HepG2 (cell line): ENCODE data around the gene INAFM1. TPM values are rescaled to one million over a fixed set of nuclear protein-coding genes. Genes with fewer than 3 reads are reported as not detected.
A peak's percentile ranks its signal among the peaks of the same experiment; 100 is the strongest.

ENCODE experiments used
- ARNT2 ChIP-seq: sonication (generic); formaldehyde crosslinking; IDR thresholded peaks from 2 replicates; pipeline ENCODE4 v1.8.0; 2022; ENCODE audit warnings: mild to moderate bottlenecking, low read depth, missing genetic modification reagents, moderate library complexity
- BCLAF1 ChIP-seq: fragments of 450-650 bp; IDR thresholded peaks from 2 replicates; pipeline ENCODE4 v1.6.1; 2017; ENCODE audit warnings: mild to moderate bottlenecking
- HINFP ChIP-seq: sonication (generic); formaldehyde crosslinking; IDR thresholded peaks from 2 replicates; pipeline ENCODE4 v1.4.0; 2020; ENCODE audit warnings: low read depth, mild to moderate bottlenecking, missing genetic modification reagents
- HNF4A ChIP-seq: sonication (generic); formaldehyde crosslinking; IDR thresholded peaks from 2 replicates; pipeline ENCODE4 v1.4.0; 2020; ENCODE audit warnings: missing genetic modification reagents
- ISX ChIP-seq: sonication (generic); formaldehyde crosslinking; conservative IDR thresholded peaks from 2 replicates; pipeline ENCODE4 v1.5.0; 2020; ENCODE audit warnings: missing genetic modification reagents
- MEIS1 ChIP-seq: sonication (generic); formaldehyde crosslinking; IDR thresholded peaks from 2 replicates; pipeline ENCODE4 v1.9.0; 2021; ENCODE audit warnings: mild to moderate bottlenecking, missing genetic modification reagents, moderate library complexity, borderline replicate concordance
- RBM39 ChIP-seq: fragments of 200-400 bp; formaldehyde crosslinking; IDR thresholded peaks from one replicate; pipeline ENCODE4 v1.6.1; 2018; ENCODE audit warnings: antibody characterized with exemption, mild to moderate bottlenecking, low read depth, low read length; ENCODE audit not compliant: poor library complexity, severe bottlenecking
- SMAD9 ChIP-seq: sonication (generic); formaldehyde crosslinking; IDR thresholded peaks from 2 replicates; pipeline ENCODE4 v1.5.1; 2020; ENCODE audit warnings: mild to moderate bottlenecking, missing genetic modification reagents
- SNAPC5 ChIP-seq: sonication (generic); formaldehyde crosslinking; IDR thresholded peaks from 2 replicates; pipeline ENCODE4 v1.8.1; 2023; ENCODE audit warnings: mild to moderate bottlenecking, missing genetic modification reagents, borderline replicate concordance
- SOX5 ChIP-seq: IDR thresholded peaks from 2 replicates; pipeline ENCODE4 v1.6.1; 2016; ENCODE audit warnings: borderline replicate concordance
- ZFP37 ChIP-seq: sonication (generic); formaldehyde crosslinking; IDR thresholded peaks from 2 replicates; pipeline ENCODE4 v1.4.0; 2020; ENCODE audit warnings: missing genetic modification reagents, borderline replicate concordance
- ZNF20 ChIP-seq: sonication (generic); formaldehyde crosslinking; IDR thresholded peaks from 2 replicates; pipeline ENCODE4 v1.4.0; 2020; ENCODE audit warnings: mild to moderate bottlenecking, moderate library complexity, missing genetic modification reagents
- ZNF337 ChIP-seq: sonication (generic); formaldehyde crosslinking; IDR thresholded peaks from 2 replicates; pipeline ENCODE4 v1.5.1; 2020; ENCODE audit warnings: missing genetic modification reagents, low read depth, mild to moderate bottlenecking, borderline replicate concordance
- ZNF616 ChIP-seq: sonication (generic); formaldehyde crosslinking; IDR thresholded peaks from 2 replicates; pipeline ENCODE4 v1.5.0; 2020; ENCODE audit warnings: low read depth, mild to moderate bottlenecking, missing genetic modification reagents
- ZNF703 ChIP-seq: sonication (generic); formaldehyde crosslinking; IDR thresholded peaks from 2 replicates; pipeline ENCODE4 v1.5.1; 2020; ENCODE audit warnings: missing genetic modification reagents, mild to moderate bottlenecking, moderate library complexity, borderline replicate concordance
- ZNF773 ChIP-seq: sonication (generic); formaldehyde crosslinking; IDR thresholded peaks from 2 replicates; pipeline ENCODE4 v1.4.0; 2020; ENCODE audit warnings: missing genetic modification reagents, borderline replicate concordance
- polyA plus RNA-seq, 8 experiments: library from polyadenylated mRNA; depleted of rRNA in 3 of 8; stranded (reverse) in 7 of 8; unstranded in 1 of 8; fragments of >200 nt; fragmentation: Illumina TruSeq in 4 of 8; extraction: Trizol in 4 of 8; gene quantifications; 2 replicates each; pipeline versions ENCODE4 v1.2.1 to v1.2.3, GENCODE V29; 2011 to 2016; ENCODE audit warnings: low read depth in 4 of 8, missing spikeins in 1 of 8, mixed read lengths in 1 of 8; ENCODE audit not compliant: insufficient read depth in 1 of 8
- total RNA-seq, 5 experiments: library from RNA; depleted of rRNA; stranded (reverse); fragments of >200 nt; fragmentation: Illumina TruSeq; extraction: Trizol; gene quantifications; 2 replicates each; pipeline ENCODE4 v1.2.3, GENCODE V29; 2016; ENCODE audit warnings: low read depth in 1 of 5
- TF ChIP-seq, protein P1 (sequence below): sonication (generic); formaldehyde crosslinking; IDR thresholded peaks from 2 replicates; pipeline ENCODE4 v1.5.0; 2020; ENCODE audit warnings: mild to moderate bottlenecking, missing genetic modification reagents, borderline replicate concordance
- TF ChIP-seq, protein P2 (sequence below): sonication (generic); formaldehyde crosslinking; IDR thresholded peaks from 2 replicates; pipeline ENCODE4 v1.5.1; 2020; ENCODE audit warnings: missing genetic modification reagents, mild to moderate bottlenecking, borderline replicate concordance
- TF ChIP-seq, protein P3 (sequence below): sonication (generic); formaldehyde crosslinking; IDR thresholded peaks from 2 replicates; pipeline ENCODE4 v1.8.0; 2022; ENCODE audit warnings: missing genetic modification reagents, low read depth, mild to moderate bottlenecking, borderline replicate concordance

The INAFM1 gene
- total and polyA plus RNA-seq, 2 of the 13 experiments (the other 11 are each of a cell fraction or from before 2014, with no cell fraction given), result 0.88 to 1.9 TPM

GRCh38 chr19:47231215-47232054, 43.2 kb upstream of the INAFM1 start (continued):
- TF ChIP-seq BCLAF1 (no peak), ZNF337 (CRISPR knock-in tag) (no peak), HINFP (CRISPR knock-in tag) (peak; percentile 65; the same call in 1 of the 2 replicates), ZNF773 (peak; percentile 68; the same call in 1 of the 2 replicates), SMAD9 (CRISPR knock-in tag) (no peak), MEIS1 (0 out of 2 replicates have a peak, but pooled peaks have one; percentile 60), ZNF703 (CRISPR knock-in tag) (no peak), ISX (CRISPR knock-in tag) (no peak), RBM39 (peak; percentile 34), SOX5 (peak; percentile 44; the same call in 1 of the 2 replicates), ZNF20 (CRISPR knock-in tag) (no peak), SNAPC5 (CRISPR knock-in tag) (no peak), ZNF616 (CRISPR knock-in tag) (0 out of 2 replicates have a peak, but pooled peaks have one; percentile 60), HNF4A (CRISPR knock-in tag) (peak; percentile 80), ARNT2 (CRISPR knock-in tag) (peak; percentile 88; the same call in 1 of the 2 replicates), ZFP37 (CRISPR knock-in tag) (no peak)
- TF ChIP-seq, protein P1, sequence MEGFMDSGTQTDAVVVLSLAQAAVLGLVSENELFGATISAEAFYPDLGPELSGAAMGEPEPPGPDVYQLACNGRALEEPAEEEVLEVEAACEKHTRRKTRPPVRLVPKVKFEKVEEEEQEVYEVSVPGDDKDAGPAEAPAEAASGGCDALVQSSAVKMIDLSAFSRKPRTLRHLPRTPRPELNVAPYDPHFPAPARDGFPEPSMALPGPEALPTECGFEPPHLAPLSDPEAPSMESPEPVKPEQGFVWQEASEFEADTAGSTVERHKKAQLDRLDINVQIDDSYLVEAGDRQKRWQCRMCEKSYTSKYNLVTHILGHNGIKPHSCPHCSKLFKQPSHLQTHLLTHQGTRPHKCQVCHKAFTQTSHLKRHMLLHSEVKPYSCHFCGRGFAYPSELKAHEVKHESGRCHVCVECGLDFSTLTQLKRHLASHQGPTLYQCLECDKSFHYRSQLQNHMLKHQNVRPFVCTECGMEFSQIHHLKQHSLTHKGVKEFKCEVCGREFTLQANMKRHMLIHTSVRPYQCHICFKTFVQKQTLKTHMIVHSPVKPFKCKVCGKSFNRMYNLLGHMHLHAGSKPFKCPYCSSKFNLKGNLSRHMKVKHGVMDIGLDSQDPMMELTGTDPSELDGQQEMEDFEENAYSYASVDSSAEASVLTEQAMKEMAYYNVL, result peak; percentile 90; the same call in 1 of the 2 replicates
- TF ChIP-seq, protein P2, sequence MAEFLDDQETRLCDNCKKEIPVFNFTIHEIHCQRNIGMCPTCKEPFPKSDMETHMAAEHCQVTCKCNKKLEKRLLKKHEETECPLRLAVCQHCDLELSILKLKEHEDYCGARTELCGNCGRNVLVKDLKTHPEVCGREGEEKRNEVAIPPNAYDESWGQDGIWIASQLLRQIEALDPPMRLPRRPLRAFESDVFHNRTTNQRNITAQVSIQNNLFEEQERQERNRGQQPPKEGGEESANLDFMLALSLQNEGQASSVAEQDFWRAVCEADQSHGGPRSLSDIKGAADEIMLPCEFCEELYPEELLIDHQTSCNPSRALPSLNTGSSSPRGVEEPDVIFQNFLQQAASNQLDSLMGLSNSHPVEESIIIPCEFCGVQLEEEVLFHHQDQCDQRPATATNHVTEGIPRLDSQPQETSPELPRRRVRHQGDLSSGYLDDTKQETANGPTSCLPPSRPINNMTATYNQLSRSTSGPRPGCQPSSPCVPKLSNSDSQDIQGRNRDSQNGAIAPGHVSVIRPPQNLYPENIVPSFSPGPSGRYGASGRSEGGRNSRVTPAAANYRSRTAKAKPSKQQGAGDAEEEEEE, result no peak
- TF ChIP-seq, protein P3, sequence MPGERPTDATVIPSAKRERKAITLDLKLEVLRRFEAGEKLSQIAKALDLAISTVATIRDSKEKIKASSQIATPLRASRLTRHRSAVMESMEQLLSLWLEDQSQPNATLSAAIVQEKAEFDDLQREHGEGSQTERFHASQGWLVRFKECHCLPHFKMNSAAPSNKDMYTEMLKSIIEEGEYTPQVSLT, result no peak
